Prostate gland (tissue), 2 donors: Measurements from ENCODE around the gene ARHGAP6. TPM values are rescaled to one million over a fixed set of nuclear protein-coding genes. Genes with fewer than 3 reads are reported as not detected.
"Not testable (repeated sequence)": the region's sequence is repeated elsewhere in the genome, so short reads cannot be mapped to it uniquely, and the experiment has no call there.

Source experiments
- DNase-seq: peaks from one replicate; pipeline ENCODE4 v3.0.0-alpha.2; 2019; ENCODE audit warnings: low spot score
- H3K27ac ChIP-seq, 2 donors: fragments of 200-600 bp; sonication (generic); 2 replicates each; pipeline ENCODE4 v1.5.1; 2017 to 2019
- H3K27me3 ChIP-seq: fragments of 200-600 bp; sonication (generic); replicated peaks from 2 replicates; pipeline ENCODE4 v1.5.1; 2019; ENCODE audit not compliant: insufficient read depth
- H3K36me3 ChIP-seq, 2 donors: fragments of 200-600 bp; sonication (generic); 1 replicate in 1 of 2; 2 replicates in 1 of 2; pipeline versions ENCODE4 v1.5.1 to v1.8.1; 2017 to 2019
- H3K4me1 ChIP-seq: fragments of 200-600 bp; sonication (generic); replicated peaks from 2 replicates; pipeline ENCODE4 v1.5.1; 2019
- H3K4me3 ChIP-seq, 2 donors: fragments of 200-600 bp; sonication (generic); 2 replicates each; pipeline ENCODE4 v1.5.1; 2017 to 2019
- H3K9me3 ChIP-seq: fragments of 200-600 bp; sonication (generic); 2 replicates; pipeline ENCODE4 v1.5.1; 2017
- POLR2A ChIP-seq: fragments of 450-650 bp; IDR thresholded peaks from one replicate; pipeline ENCODE4 v1.6.1; 2016; ENCODE audit warnings: antibody characterized with exemption, mild to moderate bottlenecking
- POLR2AphosphoS5 ChIP-seq: sonication (generic); formaldehyde crosslinking; IDR thresholded peaks from one replicate; pipeline ENCODE4 v1.6.1; 2017; ENCODE audit warnings: antibody characterized with exemption
- WGBS: methylation state at CpG from one replicate; pipeline ENCODE4 v1.1.5; 2018; 5-methylcytosine and 5-hydroxymethylcytosine counted together
- intact Hi-C: fragments of 100-400 bp; cut with DNase I; formaldehyde crosslinking; loops from one replicate; pipeline ENCODE4 v1.14.2; 2022
- total RNA-seq, 2 donors: library from RNA; depleted of rRNA; stranded (reverse); fragments of >200 nt; gene quantifications; one replicate each; pipeline ENCODE4 v1.1.0, GENCODE V29; 2016
- TF ChIP-seq, protein P1 (sequence below), 4 experiments: fragments of 200-600 bp in 2 of 4; fragments of 450-650 bp in 2 of 4; sonication (generic) in 2 of 4; IDR thresholded peaks; 1 replicate in 3 of 4; 2 replicates in 1 of 4; pipeline ENCODE4 v1.5.1; 2016 to 2019; ENCODE audit warnings: antibody characterized with exemption in 4 of 4, mild to moderate bottlenecking in 2 of 4, moderate library complexity in 2 of 4

Gene ARHGAP6
- total RNA-seq, 2 donors from 2014 or later, result 72.6 to 73.7 TPM

DNA sequence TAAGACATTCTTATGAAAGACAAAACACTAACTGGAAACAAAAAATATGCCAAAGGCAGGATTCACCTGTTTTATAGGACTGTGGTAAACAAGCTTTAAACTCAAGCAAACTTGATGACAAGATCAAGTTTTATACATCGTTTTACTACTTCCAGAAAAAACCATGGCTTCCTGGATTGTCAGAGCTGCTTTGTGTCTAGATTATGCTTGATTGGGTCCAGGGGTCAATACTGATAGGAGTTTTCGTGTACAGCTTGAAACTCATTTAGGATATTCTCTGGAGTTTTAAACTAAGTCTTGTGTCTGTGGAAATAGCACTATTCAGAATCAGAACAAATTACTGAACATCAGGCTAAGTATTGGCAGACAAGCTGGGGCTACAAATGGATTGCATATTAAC lies 541.6 kb downstream of the ARHGAP6 start:
- no peaks in the 10 kb centered on the region for H3K27me3 ChIP-seq
- H3K36me3 ChIP-seq, result no peaks in the 10 kb centered on the region
- DNase-seq, result no peak
- H3K4me3 ChIP-seq, result no peak overlapping the region
- WGBS, result 46% methylated on average over 2 of the region's 2 CpGs
- no peaks in the 10 kb centered on the region for H3K9me3 ChIP-seq
- no peaks in the 10 kb centered on the region for H3K4me1 ChIP-seq
- no peak overlapping the region for H3K27ac ChIP-seq
- intact Hi-C loops, result no loop called here
- TF ChIP-seq POLR2AphosphoS5, result no peak
- no peak for TF ChIP-seq POLR2A
- TF ChIP-seq, protein P1, sequence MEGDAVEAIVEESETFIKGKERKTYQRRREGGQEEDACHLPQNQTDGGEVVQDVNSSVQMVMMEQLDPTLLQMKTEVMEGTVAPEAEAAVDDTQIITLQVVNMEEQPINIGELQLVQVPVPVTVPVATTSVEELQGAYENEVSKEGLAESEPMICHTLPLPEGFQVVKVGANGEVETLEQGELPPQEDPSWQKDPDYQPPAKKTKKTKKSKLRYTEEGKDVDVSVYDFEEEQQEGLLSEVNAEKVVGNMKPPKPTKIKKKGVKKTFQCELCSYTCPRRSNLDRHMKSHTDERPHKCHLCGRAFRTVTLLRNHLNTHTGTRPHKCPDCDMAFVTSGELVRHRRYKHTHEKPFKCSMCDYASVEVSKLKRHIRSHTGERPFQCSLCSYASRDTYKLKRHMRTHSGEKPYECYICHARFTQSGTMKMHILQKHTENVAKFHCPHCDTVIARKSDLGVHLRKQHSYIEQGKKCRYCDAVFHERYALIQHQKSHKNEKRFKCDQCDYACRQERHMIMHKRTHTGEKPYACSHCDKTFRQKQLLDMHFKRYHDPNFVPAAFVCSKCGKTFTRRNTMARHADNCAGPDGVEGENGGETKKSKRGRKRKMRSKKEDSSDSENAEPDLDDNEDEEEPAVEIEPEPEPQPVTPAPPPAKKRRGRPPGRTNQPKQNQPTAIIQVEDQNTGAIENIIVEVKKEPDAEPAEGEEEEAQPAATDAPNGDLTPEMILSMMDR (IDR thresholded peaks at IDR 0.05), result no peak

DNA sequence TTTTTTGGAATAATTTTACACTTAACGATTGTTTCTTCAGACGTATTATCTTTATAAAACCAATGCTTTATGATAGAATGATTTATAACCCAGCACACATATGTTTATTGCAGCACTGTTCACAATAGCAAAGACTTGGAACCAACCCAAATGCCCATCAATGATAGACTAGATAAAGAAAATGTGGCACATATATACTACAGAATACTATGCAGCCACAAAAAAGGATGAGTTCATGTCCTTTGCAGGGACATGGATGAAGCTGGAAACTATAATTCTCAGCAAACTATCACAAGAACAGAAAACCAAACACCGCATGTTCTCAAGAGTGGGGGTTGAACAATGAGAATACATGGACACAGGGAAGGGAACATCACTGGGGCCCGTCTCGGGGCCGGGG lies 542.6 kb downstream of the ARHGAP6 start:
- H3K9me3 ChIP-seq, H3K36me3 ChIP-seq, H3K4me3 ChIP-seq, DNase-seq, H3K27ac ChIP-seq, H3K4me1 ChIP-seq, intact Hi-C loops, H3K27me3 ChIP-seq: not testable (repeated sequence)
- WGBS, result 96% methylated on average over 6 of the region's 6 CpGs

DNA sequence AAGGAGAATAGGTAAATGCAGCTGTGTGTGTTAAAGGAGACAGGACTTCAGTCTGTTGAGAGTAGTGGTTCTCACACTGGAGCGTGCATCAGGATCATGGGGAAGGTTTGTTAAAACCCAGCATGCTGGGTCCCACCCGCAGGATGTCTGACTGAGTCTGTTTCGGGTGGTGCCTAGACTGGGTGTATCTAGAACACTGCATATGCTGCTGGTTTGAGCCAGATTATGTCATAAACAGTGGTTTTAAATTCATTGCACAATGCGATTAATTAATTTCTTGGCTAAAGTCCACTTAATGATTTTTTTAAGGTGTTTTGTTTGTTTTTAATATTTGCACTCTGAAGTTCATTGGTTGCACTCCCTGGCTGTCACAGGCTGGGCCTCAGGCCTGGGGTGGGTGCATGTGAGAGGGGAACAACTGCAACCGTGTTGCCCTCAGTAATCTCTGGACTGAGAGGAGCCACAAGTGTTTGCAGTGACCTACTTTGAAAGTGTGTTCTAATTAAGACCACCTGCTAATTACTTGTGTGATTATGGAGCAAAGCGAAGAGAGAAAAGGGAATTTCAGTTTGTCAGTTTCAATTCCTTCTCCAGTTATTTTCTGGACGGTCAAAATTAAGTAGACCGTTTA lies 546.3 kb downstream of the ARHGAP6 start:
- H3K4me1 ChIP-seq, result no peaks in the 10 kb centered on the region
- TF ChIP-seq POLR2AphosphoS5, result no peak
- no peaks in the 10 kb centered on the region for H3K9me3 ChIP-seq
- no peak for DNase-seq
- WGBS, result 83% methylated on average over 8 of the region's 8 CpGs
- no peaks in the 10 kb centered on the region for H3K27me3 ChIP-seq
- H3K36me3 ChIP-seq, result no peaks in the 10 kb centered on the region
- no peak overlapping the region for H3K27ac ChIP-seq
- intact Hi-C loops, result no loop called here
- no peak overlapping the region for H3K4me3 ChIP-seq

DNA sequence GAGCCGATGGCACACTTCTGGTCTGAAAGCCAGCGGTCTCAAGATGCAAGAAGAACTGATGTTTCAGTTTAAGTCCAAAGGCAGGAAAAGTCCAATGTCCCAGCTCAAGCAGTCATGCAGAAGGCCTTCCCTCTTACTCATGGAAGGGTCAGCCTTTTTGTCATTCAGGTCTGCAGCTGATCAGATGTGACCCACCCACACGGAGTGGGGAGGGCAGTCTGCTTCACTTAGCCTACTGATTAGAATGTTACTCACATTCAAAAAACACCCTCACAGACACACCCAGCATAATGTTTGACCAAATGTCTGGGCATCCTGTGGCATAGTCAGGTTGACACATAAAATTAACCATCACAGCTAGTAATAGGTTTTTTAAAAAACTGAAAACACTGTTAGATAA lies 548.0 kb downstream of the ARHGAP6 start:
- intact Hi-C loops, result no loop called here
- TF ChIP-seq POLR2A (no peak), POLR2AphosphoS5 (no peak)
- TF ChIP-seq, protein P1 (IDR thresholded peaks at IDR 0.05), result no peak
- 92% methylated on average over 3 of the region's 3 CpGs for WGBS

DNA sequence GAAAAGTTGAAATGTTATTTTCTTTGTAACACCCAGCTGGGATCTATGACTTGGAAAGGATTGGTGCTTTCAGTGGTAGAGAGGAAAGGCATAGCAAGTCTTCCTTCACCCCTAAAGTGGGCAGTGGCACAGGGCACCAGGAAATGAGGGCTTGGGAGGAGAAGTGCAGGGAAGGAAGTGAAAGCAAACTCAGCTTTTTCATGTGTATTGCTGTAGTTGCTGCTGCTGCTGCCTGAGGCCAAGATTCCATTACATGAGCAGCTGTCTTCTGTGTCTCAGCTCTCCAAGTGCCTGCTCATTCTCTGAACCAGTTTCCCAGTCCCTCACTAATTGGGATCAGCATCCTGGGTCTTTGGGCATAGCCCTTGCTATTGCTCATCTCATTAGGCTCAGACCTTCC lies 552.0 kb downstream of the ARHGAP6 start:
- no peak overlapping the region for H3K4me3 ChIP-seq
- H3K4me1 ChIP-seq, result no peaks in the 10 kb centered on the region
- H3K9me3 ChIP-seq, result no peaks in the 10 kb centered on the region
- TF ChIP-seq POLR2AphosphoS5 (no peak), POLR2A (no peak)
- TF ChIP-seq, protein P1 (IDR thresholded peaks at IDR 0.05), result no peak
- H3K27ac ChIP-seq, result no peak overlapping the region
- DNase-seq, result no peak
- intact Hi-C loops, result no loop called here
- no peaks in the 10 kb centered on the region for H3K36me3 ChIP-seq
- no peaks in the 10 kb centered on the region for H3K27me3 ChIP-seq

More for the DNA sequence above, 548.0 kb downstream of the ARHGAP6 start:
- H3K36me3 ChIP-seq, result no peaks in the 10 kb centered on the region
- DNase-seq, result no peak
- no peak overlapping the region for H3K4me3 ChIP-seq
- no peaks in the 10 kb centered on the region for H3K27me3 ChIP-seq
- no peak overlapping the region for H3K27ac ChIP-seq
- no peaks in the 10 kb centered on the region for H3K9me3 ChIP-seq
- no peaks in the 10 kb centered on the region for H3K4me1 ChIP-seq

DNA sequence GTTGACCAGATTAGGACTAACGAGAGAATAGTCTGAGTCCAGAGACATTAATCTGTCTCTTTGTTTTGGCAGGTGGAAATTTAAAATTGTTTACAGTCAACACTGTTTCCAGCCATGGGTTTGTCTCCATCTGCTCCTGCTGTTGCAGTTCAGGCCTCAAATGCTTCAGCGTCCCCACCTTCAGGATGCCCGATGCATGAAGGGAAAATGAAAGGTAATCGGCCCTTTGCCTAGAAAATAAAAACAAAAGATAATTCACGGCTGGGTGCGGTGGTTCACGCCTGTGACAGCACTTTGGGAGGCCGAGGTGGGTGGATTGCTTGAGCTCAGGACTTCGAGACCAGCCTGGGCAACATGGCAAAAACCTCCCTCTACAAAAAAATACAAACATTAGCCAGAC lies 553.8 kb downstream of the ARHGAP6 start:
- DNase-seq, result no peak
- no peaks in the 10 kb centered on the region for H3K27me3 ChIP-seq
- intact Hi-C loops, result no loop called here

More for the DNA sequence above, 553.8 kb downstream of the ARHGAP6 start:
- TF ChIP-seq, protein P1 (IDR thresholded peaks at IDR 0.05), result no peak
- TF ChIP-seq POLR2A (no peak), POLR2AphosphoS5 (no peak)
- Histone ChIP-seq H3K4me1 (no peaks in the 10 kb centered on the region), H3K4me3 (peak overlapping the region; percentile 49 to 57), H3K27ac (no peak overlapping the region), H3K36me3 (no peaks in the 10 kb centered on the region), H3K9me3 (no peaks in the 10 kb centered on the region)
- WGBS, result 35% methylated on average over 9 of the region's 9 CpGs
